ENCODE measurements around the gene DYNLT2B.
"Not testable (repeated sequence)": the region's sequence is repeated elsewhere in the genome, so short reads cannot be mapped to it uniquely, and the experiment has no call there.

Gene DYNLT2B

GRCh38 chr3:196326936-196327335, 8.9 kb upstream of the DYNLT2B start:
- no peak for DNase-seq (ENCODE audit: low read depth, low spot score)

GRCh38 chr3:196323691-196324090, 5.7 kb upstream of the DYNLT2B start:
- no peak for DNase-seq (ENCODE audit: low read depth, low spot score)

GRCh38 chr3:196323016-196323415, 5.0 kb upstream of the DYNLT2B start:
- DNase-seq (ENCODE audit: low read depth, low spot score) = no peak

GRCh38 chr3:196321162-196321561, 3.1 kb upstream of the DYNLT2B start:
- DNase-seq (ENCODE audit: low read depth, low spot score) = no peak

- DNase-seq (ENCODE audit: low read depth, low spot score) = no peak
Observed at GRCh38 chr3:196320137-196320536, 2.1 kb upstream of the DYNLT2B start.

- DNase-seq (ENCODE audit: low read depth, low spot score) = peak; percentile 16
Observed at GRCh38 chr3:196316799-196317686, 997 bp downstream of the DYNLT2B start.

GRCh38 chr3:196315821-196316220, 2.2 kb downstream of the DYNLT2B start:
- DNase-seq (ENCODE audit: low read depth, low spot score) = no peak

GRCh38 chr3:196314597-196314996, 3.4 kb downstream of the DYNLT2B start:
- no peak for DNase-seq (ENCODE audit: low read depth, low spot score)

GRCh38 chr3:196314086-196314485, 4.0 kb downstream of the DYNLT2B start:
- DNase-seq (ENCODE audit: low read depth, low spot score) = not testable (repeated sequence)

- DNase-seq (ENCODE audit: low read depth, low spot score) = not testable (repeated sequence)
Observed at GRCh38 chr3:196302960-196303359, 15.1 kb downstream of the DYNLT2B start.

- not testable (repeated sequence) for DNase-seq (ENCODE audit: low read depth, low spot score)
Observed at GRCh38 chr3:196302551-196302950, 15.5 kb downstream of the DYNLT2B start.

GRCh38 chr3:196298521-196298920, 19.5 kb downstream of the DYNLT2B start:
- DNase-seq (ENCODE audit: low read depth, low spot score) = peak; percentile 15

GRCh38 chr3:196292286-196292923, 25.6 kb downstream of the DYNLT2B start:
- no peak for DNase-seq (ENCODE audit: low read depth, low spot score)

GRCh38 chr3:196288141-196288460, 29.9 kb downstream of the DYNLT2B start:
- no peak for DNase-seq (ENCODE audit: low read depth, low spot score)

- DNase-seq (ENCODE audit: low read depth, low spot score) = peak; percentile 96
Observed at GRCh38 chr3:196287440-196288140, 30.4 kb downstream of the DYNLT2B start, which contains the start of gene PCYT1A. TSS of gene PCYT1A (minus strand) at chr3:196287726. CDS start at chr3:196270531, 17,195 bp downstream.

- peak; percentile 54 for DNase-seq (ENCODE audit: low read depth, low spot score)
Observed at GRCh38 chr3:196287090-196287439, 31.0 kb downstream of the DYNLT2B start.

- DNase-seq (ENCODE audit: low read depth, low spot score) = no peak
Observed at GRCh38 chr3:196284396-196284795, 33.6 kb downstream of the DYNLT2B start.

- no peak for DNase-seq (ENCODE audit: low read depth, low spot score)
Observed at GRCh38 chr3:196281962-196282361, 36.1 kb downstream of the DYNLT2B start.

GRCh38 chr3:196280689-196281440, 37.2 kb downstream of the DYNLT2B start:
- no peak for DNase-seq (ENCODE audit: low read depth, low spot score)

GRCh38 chr3:196275126-196275525, 42.9 kb downstream of the DYNLT2B start:
- peak; percentile 59 for DNase-seq (ENCODE audit: low read depth, low spot score)

GRCh38 chr3:196274585-196274984, 43.5 kb downstream of the DYNLT2B start:
- no peak for DNase-seq (ENCODE audit: low read depth, low spot score)

GRCh38 chr3:196273655-196274054, 44.4 kb downstream of the DYNLT2B start:
- DNase-seq (ENCODE audit: low read depth, low spot score) = no peak
